ENCODE data around the gene SLC6A19.

- TF ChIP-seq CTCF (conservative IDR thresholded peaks at IDR 0.05; ENCODE audit: low read depth, low read length) = no peak
- TF ChIP-seq EZH2 (IDR thresholded peaks at IDR 0.05; ENCODE audit: borderline replicate concordance, low read depth, low read length, poor library complexity, severe bottlenecking) = no peak
Observed at GRCh38 chr5:1159774-1160406, 41.5 kb upstream of the SLC6A19 start.

Data from A673 (cell line).